GM06990 (cell line): ENCODE measurements around the gene TAF1.
"Not testable (repeated sequence)": the region's sequence is repeated elsewhere in the genome, so short reads cannot be mapped to it uniquely, and the experiment has no call there.

Source experiments
- DNase-seq: peaks from one replicate; pipeline ENCODE4 v3.0.0-alpha.2; 2011; ENCODE audit not compliant: insufficient read length; ENCODE audit errors: extremely low read depth
- H3K27me3 ChIP-seq: replicated peaks from 2 replicates; pipeline ENCODE4 v1.6.0; 2011; ENCODE audit warnings: low read length; ENCODE audit not compliant: control insufficient read depth, insufficient read depth
- H3K36me3 ChIP-seq: 2 replicates; pipeline ENCODE4 v1.5.1; 2011; ENCODE audit warnings: low read length; ENCODE audit not compliant: control insufficient read depth, insufficient read depth
- H3K4me3 ChIP-seq: replicated peaks from 2 replicates; pipeline ENCODE4 v1.5.1; 2011; ENCODE audit warnings: low read depth, mild to moderate bottlenecking, control low read depth, low read length
- TF ChIP-seq, protein P1 (sequence below): IDR thresholded peaks from 2 replicates; pipeline ENCODE4 v1.5.1; 2011; ENCODE audit warnings: low read length, control low read depth, mild to moderate bottlenecking, inconsistent platforms; ENCODE audit not compliant: insufficient read depth, poor library complexity, severe bottlenecking

Gene TAF1

DNA sequence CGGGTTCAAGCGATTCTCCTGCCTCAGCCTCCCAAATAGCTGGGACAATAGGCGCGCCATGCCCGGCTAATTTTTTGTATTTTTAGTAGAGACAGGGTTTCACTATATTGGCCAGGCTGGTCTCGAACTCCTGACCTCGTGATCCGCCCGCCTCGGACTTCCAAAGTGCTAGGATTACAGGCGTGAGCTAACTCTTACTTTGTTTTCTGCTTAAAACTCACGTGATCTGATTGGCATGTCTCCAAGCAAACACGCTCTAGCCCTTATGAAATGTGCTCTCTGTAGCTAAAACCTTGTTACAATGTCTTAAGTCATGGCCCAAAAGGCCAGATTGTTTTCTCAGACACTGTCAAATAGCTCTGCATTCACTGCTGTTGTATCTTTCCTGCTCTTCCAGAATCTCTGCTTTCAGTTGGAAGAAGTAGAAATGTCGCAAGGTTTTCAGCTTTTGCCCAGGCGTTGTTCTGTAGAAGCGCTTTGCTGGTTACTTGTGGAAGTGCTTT lies 127.0 kb downstream of the TAF1 start:
- Histone ChIP-seq H3K36me3 (no peaks in the 10 kb centered on the region), H3K27me3 (no peaks in the 10 kb centered on the region), H3K4me3 (no peak overlapping the region)
- DNase-seq: no peak
- TF ChIP-seq, protein P1, sequence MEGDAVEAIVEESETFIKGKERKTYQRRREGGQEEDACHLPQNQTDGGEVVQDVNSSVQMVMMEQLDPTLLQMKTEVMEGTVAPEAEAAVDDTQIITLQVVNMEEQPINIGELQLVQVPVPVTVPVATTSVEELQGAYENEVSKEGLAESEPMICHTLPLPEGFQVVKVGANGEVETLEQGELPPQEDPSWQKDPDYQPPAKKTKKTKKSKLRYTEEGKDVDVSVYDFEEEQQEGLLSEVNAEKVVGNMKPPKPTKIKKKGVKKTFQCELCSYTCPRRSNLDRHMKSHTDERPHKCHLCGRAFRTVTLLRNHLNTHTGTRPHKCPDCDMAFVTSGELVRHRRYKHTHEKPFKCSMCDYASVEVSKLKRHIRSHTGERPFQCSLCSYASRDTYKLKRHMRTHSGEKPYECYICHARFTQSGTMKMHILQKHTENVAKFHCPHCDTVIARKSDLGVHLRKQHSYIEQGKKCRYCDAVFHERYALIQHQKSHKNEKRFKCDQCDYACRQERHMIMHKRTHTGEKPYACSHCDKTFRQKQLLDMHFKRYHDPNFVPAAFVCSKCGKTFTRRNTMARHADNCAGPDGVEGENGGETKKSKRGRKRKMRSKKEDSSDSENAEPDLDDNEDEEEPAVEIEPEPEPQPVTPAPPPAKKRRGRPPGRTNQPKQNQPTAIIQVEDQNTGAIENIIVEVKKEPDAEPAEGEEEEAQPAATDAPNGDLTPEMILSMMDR: no peak

DNA sequence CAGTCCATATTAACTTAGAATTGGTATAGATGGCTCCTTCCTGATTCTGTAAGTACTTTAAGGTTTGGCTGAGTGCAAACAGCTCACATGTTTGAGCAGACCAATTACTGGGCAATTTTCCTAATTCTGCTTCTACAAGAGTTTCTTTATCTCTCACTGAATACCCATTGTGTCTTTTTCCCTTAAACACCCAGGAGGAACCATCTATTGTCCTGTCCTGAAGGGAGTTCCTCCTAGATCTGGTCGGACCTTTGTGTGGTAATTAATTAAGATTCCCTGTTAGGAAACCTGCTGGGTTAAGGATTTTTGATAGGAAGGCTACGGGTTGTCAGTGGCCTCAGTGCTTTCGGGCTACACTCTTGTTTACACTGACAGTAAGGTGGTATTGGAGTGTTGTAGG lies 129.8 kb downstream of the TAF1 start:
- not testable (repeated sequence) for H3K4me3 ChIP-seq, H3K36me3 ChIP-seq, DNase-seq, H3K27me3 ChIP-seq

DNA sequence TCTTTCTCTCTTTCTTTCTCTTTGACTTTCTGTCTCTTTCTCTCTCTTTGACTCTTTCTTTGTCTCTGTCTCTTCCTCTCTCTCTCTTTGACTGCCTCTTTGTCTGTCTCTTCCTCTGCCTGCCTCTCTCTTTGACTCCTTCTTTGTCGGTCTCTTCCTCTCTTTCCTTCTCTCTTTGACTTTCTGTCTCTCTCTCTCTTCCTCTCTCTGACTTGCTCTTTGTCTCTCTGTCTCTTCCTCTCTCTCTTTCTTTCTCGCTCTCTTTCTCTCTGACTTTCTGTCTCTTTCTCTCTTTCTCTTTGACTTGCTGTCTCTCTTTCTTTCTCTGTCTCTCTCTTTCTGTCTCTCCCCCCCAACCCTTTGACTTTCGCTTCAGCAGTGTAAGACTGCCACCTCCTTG lies 130.3 kb downstream of the TAF1 start:
- no peak overlapping the region for H3K4me3 ChIP-seq
- H3K36me3 ChIP-seq: no peaks in the 10 kb centered on the region
- no peak for DNase-seq
- no peaks in the 10 kb centered on the region for H3K27me3 ChIP-seq
- TF ChIP-seq, protein P1: no peak

DNA sequence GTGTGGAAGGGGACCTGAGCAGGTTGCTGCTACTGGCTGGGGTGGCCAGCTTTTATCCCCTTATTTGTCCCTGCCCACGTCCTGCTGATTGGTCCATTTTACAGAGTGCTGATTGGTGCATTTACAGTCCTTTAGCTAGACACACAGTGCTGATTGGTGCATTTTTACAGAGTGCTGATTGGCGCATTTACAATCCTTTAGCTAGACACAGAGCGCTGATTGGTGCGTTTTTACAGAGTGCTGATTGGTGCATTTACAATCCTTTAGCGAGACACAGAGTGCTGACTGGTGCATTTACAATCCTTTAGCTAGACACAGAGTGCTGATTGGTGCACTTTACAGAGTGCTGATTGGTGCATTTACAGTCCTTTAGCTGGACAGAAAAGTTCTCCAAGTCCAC lies 135.9 kb downstream of the TAF1 start:
- H3K27me3 ChIP-seq, DNase-seq, H3K4me3 ChIP-seq, H3K36me3 ChIP-seq: not testable (repeated sequence)

DNA sequence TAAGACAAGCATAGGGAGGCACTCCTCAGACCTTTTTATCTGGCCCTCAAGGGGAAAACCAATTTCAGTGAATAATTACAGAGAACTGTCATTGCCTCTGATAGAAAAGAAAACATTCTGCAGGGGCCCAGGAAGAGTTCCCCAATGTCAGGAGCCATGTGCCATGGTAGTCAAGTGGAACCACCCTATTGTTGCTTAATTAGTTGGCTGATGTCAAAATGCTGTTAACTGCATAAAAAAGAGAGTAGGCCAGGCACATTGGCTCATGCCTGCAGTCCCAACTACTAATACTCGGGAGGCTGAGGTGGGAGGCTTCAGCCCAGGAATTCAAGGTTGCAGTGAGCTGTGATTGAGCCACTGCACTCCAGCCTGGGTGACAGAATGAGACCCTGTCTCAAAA lies 138.2 kb downstream of the TAF1 start:
- no peak overlapping the region for H3K4me3 ChIP-seq
- TF ChIP-seq, protein P1: no peak
- no peaks in the 10 kb centered on the region for H3K27me3 ChIP-seq
- H3K36me3 ChIP-seq: no peaks in the 10 kb centered on the region
- no peak for DNase-seq

DNA sequence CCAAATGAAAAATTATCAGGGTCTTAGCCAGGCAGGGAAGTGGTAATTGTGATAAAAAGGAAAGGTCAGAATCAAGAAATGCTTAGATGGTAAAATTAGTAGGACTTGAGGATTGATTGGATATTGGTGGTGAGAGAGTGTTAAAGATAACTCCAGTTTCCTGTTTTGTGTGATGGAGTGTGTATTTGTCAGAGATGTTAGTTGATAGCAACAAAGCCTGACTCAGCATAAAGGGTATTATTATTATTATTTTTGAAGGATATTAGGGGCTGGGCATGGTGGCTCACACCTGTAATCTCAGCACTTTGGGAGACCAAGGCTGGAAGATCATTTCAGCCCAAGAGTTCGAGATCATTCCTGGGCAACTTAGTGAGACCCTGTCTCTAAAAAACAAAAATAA lies 143.1 kb downstream of the TAF1 start:
- Histone ChIP-seq H3K27me3 (no peaks in the 10 kb centered on the region), H3K36me3 (no peaks in the 10 kb centered on the region), H3K4me3 (no peak overlapping the region)
- TF ChIP-seq, protein P1: no peak
- DNase-seq: no peak

DNA sequence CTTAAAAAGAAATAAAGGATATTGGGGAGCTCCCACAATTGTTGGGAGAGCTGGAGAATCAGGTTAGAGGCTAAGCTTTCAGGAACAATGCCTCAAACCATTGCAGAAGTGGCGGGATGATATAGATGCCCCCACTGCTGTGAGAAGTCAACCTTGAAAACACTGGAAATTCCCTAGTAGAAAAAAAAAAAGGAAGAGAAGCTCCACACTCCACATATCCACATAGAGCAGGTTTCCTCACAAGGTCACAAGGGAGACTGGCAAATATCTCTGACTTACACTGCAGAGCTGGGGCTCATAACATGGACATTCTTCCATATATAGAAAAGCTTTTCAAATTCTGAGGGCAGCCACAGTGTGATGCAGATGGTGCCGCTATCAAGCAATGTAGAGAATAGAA lies 144.0 kb downstream of the TAF1 start:
- H3K36me3 ChIP-seq: no peaks in the 10 kb centered on the region
- H3K4me3 ChIP-seq: no peak overlapping the region
- TF ChIP-seq, protein P1: no peak
- no peaks in the 10 kb centered on the region for H3K27me3 ChIP-seq
- no peak for DNase-seq

DNA sequence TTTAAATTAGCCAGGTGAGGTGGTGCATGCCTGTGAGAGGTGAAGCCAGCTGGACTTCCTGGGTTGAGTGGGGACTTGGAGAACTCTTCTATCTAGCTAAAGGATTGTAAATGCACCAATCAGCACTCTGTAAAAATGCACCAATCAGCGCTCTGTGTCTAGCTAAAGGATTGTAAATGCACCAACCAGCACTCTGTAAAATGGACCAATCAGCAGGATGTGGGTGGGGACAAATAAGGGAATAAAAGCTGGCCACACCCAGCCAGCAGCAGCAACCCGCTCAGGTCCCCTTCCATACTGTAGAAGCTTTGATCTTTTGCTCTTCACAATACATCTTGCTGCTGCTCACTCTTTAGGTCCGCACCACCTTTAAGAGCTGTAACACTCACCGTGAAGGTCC lies 147.6 kb downstream of the TAF1 start:
- not testable (repeated sequence) for H3K27me3 ChIP-seq

More for the DNA sequence above, 147.6 kb downstream of the TAF1 start:
- not testable (repeated sequence) for DNase-seq, H3K4me3 ChIP-seq, H3K36me3 ChIP-seq
